ENCODE measurements around the gene SNRPA. TPM values are rescaled to one million over a fixed set of nuclear protein-coding genes. Genes with fewer than 3 reads are reported as not detected.

The SNRPA gene
- total and polyA plus RNA-seq, 2 of the 8 experiments (the other 6 are each of a cell fraction or from before 2014, with no cell fraction given): 201 to 202 TPM

- TF ChIP-seq CHD7 (IDR thresholded peaks at IDR 0.05; ENCODE audit: insufficient replicate concordance, low read length): no peak
- no peak for TF ChIP-seq BCL11A (IDR thresholded peaks at IDR 0.05; ENCODE audit: low read depth in 2 of 2, low read length in 2 of 2)
- no peak for TF ChIP-seq CHD1 (IDR thresholded peaks at IDR 0.05; ENCODE audit: low read depth, low read length)
- no peak for TF ChIP-seq USF2 (IDR thresholded peaks at IDR 0.05; ENCODE audit: low read length)
- no peak for TF ChIP-seq RBBP5 (IDR thresholded peaks at IDR 0.05; ENCODE audit: borderline replicate concordance, low read depth, low read length)
- TF ChIP-seq EGR1 (IDR thresholded peaks at IDR 0.05; ENCODE audit: borderline replicate concordance, low read depth, low read length): no peak
- no peak for TF ChIP-seq ATF2 (IDR thresholded peaks at IDR 0.05; ENCODE audit: low read length)
These were observed 27.1 kb downstream of the SNRPA start, which contains the start of gene RAB4B (continued) for GRCh38 chr19:40777937-40778705.

Measured in H1 (cell line).